HS-27A (cell line): ENCODE measurements around the gene MKRN2.

ENCODE experiments used
- DNase-seq: peaks from one replicate; pipeline ENCODE4 v3.0.0-alpha.2; 2012; ENCODE audit warnings: low read depth, missing footprints

Gene MKRN2

GRCh38 chr3:12556314-12556689, 585 bp upstream of the MKRN2 start:
- no peak for DNase-seq

- no peak for DNase-seq
Measured at GRCh38 chr3:12557473-12558100, 700 bp downstream of the MKRN2 start.

GRCh38 chr3:12558706-12559105, 1.8 kb downstream of the MKRN2 start:
- no peak for DNase-seq

- no peak for DNase-seq
Measured at GRCh38 chr3:12559520-12559919, 2.6 kb downstream of the MKRN2 start.

- no peak for DNase-seq
Measured at GRCh38 chr3:12560505-12561190, 3.8 kb downstream of the MKRN2 start.

- no peak for DNase-seq
Measured at GRCh38 chr3:12561397-12561796, 4.5 kb downstream of the MKRN2 start.

- DNase-seq, result no peak
Measured at GRCh38 chr3:12562451-12562850, 5.6 kb downstream of the MKRN2 start.

- no peak for DNase-seq
Measured at GRCh38 chr3:12566976-12567375, 10.1 kb downstream of the MKRN2 start.

- no peak for DNase-seq
Measured at GRCh38 chr3:12568747-12569146, 11.9 kb downstream of the MKRN2 start.

- DNase-seq, result no peak
Measured at GRCh38 chr3:12569836-12570235, 12.9 kb downstream of the MKRN2 start.

- no peak for DNase-seq
Measured at GRCh38 chr3:12571986-12572385, 15.1 kb downstream of the MKRN2 start.

- no peak for DNase-seq
Measured at GRCh38 chr3:12574131-12574530, 17.2 kb downstream of the MKRN2 start.

- no peak for DNase-seq
Measured at GRCh38 chr3:12574661-12575060, 17.8 kb downstream of the MKRN2 start.

GRCh38 chr3:12577379-12577778, 20.5 kb downstream of the MKRN2 start:
- DNase-seq, result no peak

GRCh38 chr3:12578742-12579141, 21.9 kb downstream of the MKRN2 start:
- DNase-seq, result no peak

- no peak for DNase-seq
Measured at GRCh38 chr3:12579456-12579855, 22.6 kb downstream of the MKRN2 start.

GRCh38 chr3:12579905-12580304, 23.0 kb downstream of the MKRN2 start:
- no peak for DNase-seq

GRCh38 chr3:12582730-12583129, 25.8 kb downstream of the MKRN2 start:
- no peak for DNase-seq

GRCh38 chr3:12583280-12583679, 26.4 kb downstream of the MKRN2 start:
- no peak for DNase-seq

- no peak for DNase-seq
Measured at GRCh38 chr3:12584083-12584482, 27.2 kb downstream of the MKRN2 start.

- no peak for DNase-seq
Measured at GRCh38 chr3:12585181-12585580, 28.3 kb downstream of the MKRN2 start.

- no peak for DNase-seq
Measured at GRCh38 chr3:12585970-12586369, 29.1 kb downstream of the MKRN2 start.

GRCh38 chr3:12586403-12586802, 29.5 kb downstream of the MKRN2 start:
- DNase-seq, result no peak
